Panc1 (cell line): ENCODE data around the gene TBC1D24. TPM values are rescaled to one million over a fixed set of nuclear protein-coding genes. Genes with fewer than 3 reads are reported as not detected.
"Not testable (repeated sequence)": the region's sequence is repeated elsewhere in the genome, so short reads cannot be mapped to it uniquely, and the experiment has no call there.

Source experiments
- ATAC-seq: fragments of 200-7000 bp; cut with Tn5 transposase; 2 replicates; pipeline ENCODE4 v1.9.1; 2020; ENCODE audit warnings: mild to moderate bottlenecking, moderate library complexity
- BruUV-seq: library from RNA; stranded (reverse); fragments of 400-500 nt; replicated peaks from 2 replicates; lab custom pipeline; 2021; lab: Mats Ljungman, UMichigan
- CTCF ChIA-PET: fragments of 300-600 bp; sonication (Branson Sonifier 250); formaldehyde crosslinking; loops from one replicate; lab custom pipeline; 2022; ENCODE audit warnings: antibody characterized with exemption; lab: Charles Lee
- POLR2A ChIA-PET: fragments of 300-600 bp; sonication (Branson Sonifier 250); formaldehyde crosslinking; loops from one replicate; lab custom pipeline; 2022; ENCODE audit warnings: antibody characterized with exemption; lab: Charles Lee
- DNase-seq: peaks from one replicate; pipeline ENCODE4 v3.0.0-alpha.2; 2010; ENCODE audit warnings: low read depth, low spot score
- H3K27ac ChIP-seq: 2 replicates; pipeline ENCODE4 v1.5.1; 2011; ENCODE audit warnings: mild to moderate bottlenecking, low read length, inconsistent platforms
- H3K27me3 ChIP-seq: fragments of 200-500 bp; sonication (Bioruptor generic); 2 replicates; pipeline ENCODE4 v1.6.0; 2014; ENCODE audit warnings: low read length, inconsistent platforms; ENCODE audit not compliant: control insufficient read depth, insufficient read depth
- H3K36me3 ChIP-seq: fragments of 200-500 bp; sonication (Bioruptor generic); 2 replicates; pipeline ENCODE4 v1.5.1; 2014; ENCODE audit warnings: inconsistent platforms, mild to moderate bottlenecking, low read length, moderate library complexity; ENCODE audit not compliant: control insufficient read depth, insufficient read depth
- H3K4me1 ChIP-seq: 2 replicates; pipeline ENCODE4 v1.5.1; 2011; ENCODE audit warnings: inconsistent platforms, mild to moderate bottlenecking, low read length, moderate library complexity; ENCODE audit not compliant: control insufficient read depth, insufficient read depth
- H3K4me3 ChIP-seq, 2 experiments: 2 replicates each; pipeline ENCODE4 v1.5.1; 2011 to 2012; ENCODE audit warnings: low read depth in 2 of 2, low read length in 2 of 2, mild to moderate bottlenecking in 2 of 2, inconsistent platforms in 1 of 2, moderate library complexity in 1 of 2
- H3K9me3 ChIP-seq: fragments of 200-500 bp; sonication (Bioruptor generic); 2 replicates; pipeline ENCODE4 v1.5.1; 2014; ENCODE audit warnings: low read depth, mild to moderate bottlenecking, inconsistent platforms, low read length, moderate library complexity; ENCODE audit not compliant: control insufficient read depth, insufficient read depth
- CTCF ChIP-seq: fragments of 450-650 bp; IDR thresholded peaks from 2 replicates; pipeline ENCODE4 v1.5.1; 2017; ENCODE audit warnings: mild to moderate bottlenecking
- POLR2AphosphoS5 ChIP-seq: IDR thresholded peaks from 2 replicates; pipeline ENCODE4 v1.6.1; 2012; ENCODE audit warnings: mild to moderate bottlenecking, low read depth, low read length, moderate library complexity
- REST ChIP-seq, 2 experiments: IDR thresholded peaks; 2 replicates each; pipeline ENCODE4 v1.6.1; 2011 to 2012; ENCODE audit warnings: low read depth in 2 of 2, control low read depth in 1 of 2, low read length in 1 of 2, mild to moderate bottlenecking in 1 of 2, moderate library complexity in 1 of 2; ENCODE audit not compliant: insufficient read depth in 1 of 2
- SIN3A ChIP-seq: IDR thresholded peaks from 2 replicates; pipeline ENCODE4 v1.6.1; 2012; ENCODE audit warnings: low read depth, mild to moderate bottlenecking, low read length, moderate library complexity, borderline replicate concordance; ENCODE audit not compliant: insufficient read depth
- TCF7L2 ChIP-seq: IDR thresholded peaks from 2 replicates; pipeline ENCODE4 v1.6.1; 2011; ENCODE audit warnings: mild to moderate bottlenecking, low read depth, low read length, inconsistent platforms
- in situ Hi-C: cut with HindIII; loops from 2 replicates; pipeline ENCODE4 v1.10.0; 2016; ENCODE audit warnings: low sequenced_read_pairs, low pct_unique_long_range_greater_than_20kb
- intact Hi-C: fragments of 100-400 bp; cut with micrococcal nuclease; formaldehyde crosslinking; loops from one replicate; pipeline ENCODE4 v1.10.0; 2022; ENCODE audit not compliant: unreplicated experiment
- total RNA-seq: library from RNA; stranded (reverse); gene quantifications from one replicate; pipeline ENCODE4 v1.2.1, GENCODE V29; 2021; ENCODE audit not compliant: unreplicated experiment

TBC1D24 gene
- total RNA-seq, 1 experiment from 2014 or later = 26.7 TPM

GRCh38 chr16:2432286-2432685 is 42.6 kb upstream of the TBC1D24 start:
- TSS peak; percentile 50 for BruUV-seq
- ATAC-seq (no peak), DNase-seq (no peak)
- POLR2A ChIA-PET = no interaction called here
- CTCF ChIA-PET = no interaction called here
- H3K36me3 ChIP-seq = peaks cover 23% of the 10 kb centered on the region
- no peak overlapping the region for H3K27ac ChIP-seq
- TF ChIP-seq CTCF (no peak), REST (IDR thresholded peaks at IDR 0.05; ENCODE audit: insufficient read depth in 1 of 2, low read depth in 2 of 2, low read length in 1 of 2) (no peak), SIN3A (no peak), POLR2AphosphoS5 (no peak), TCF7L2 (no peak)
- in situ Hi-C loops = no loop called here
- H3K4me3 ChIP-seq = no peak overlapping the region
- peaks cover 19% of the 10 kb centered on the region for H3K4me1 ChIP-seq
- no peaks in the 10 kb centered on the region for H3K27me3 ChIP-seq
- H3K9me3 ChIP-seq = no peaks in the 10 kb centered on the region
- intact Hi-C loops = no loop called here

- no peak overlapping the region for H3K27ac ChIP-seq
- ChIA-PET CTCF (no interaction called here), POLR2A (no interaction called here)
- H3K9me3 ChIP-seq = no peaks in the 10 kb centered on the region
- ATAC-seq = no peak
- H3K4me1 ChIP-seq = peaks cover 13% of the 10 kb centered on the region
- intact Hi-C loops = no loop called here
- DNase-seq = no peak
- in situ Hi-C loops = no loop called here
- peaks cover 23% of the 10 kb centered on the region for H3K36me3 ChIP-seq
- H3K27me3 ChIP-seq = no peaks in the 10 kb centered on the region
- no TSS peak for BruUV-seq
- no peak overlapping the region for H3K4me3 ChIP-seq
- no peak for TF ChIP-seq POLR2AphosphoS5
- TF ChIP-seq TCF7L2 = no peak
- TF ChIP-seq REST (IDR thresholded peaks at IDR 0.05; ENCODE audit: insufficient read depth in 1 of 2, low read depth in 2 of 2, low read length in 1 of 2) = no peak
- no peak for TF ChIP-seq CTCF
- TF ChIP-seq SIN3A = no peak
Measured at GRCh38 chr16:2432801-2433505, 42.0 kb upstream of the TBC1D24 start.

- in situ Hi-C loops, H3K27me3 ChIP-seq, H3K9me3 ChIP-seq, DNase-seq, ATAC-seq, POLR2A ChIA-PET, H3K27ac ChIP-seq, H3K4me3 ChIP-seq, BruUV-seq, intact Hi-C loops: not testable (repeated sequence)
- Histone ChIP-seq H3K36me3 (peaks cover 29% of the 10 kb centered on the region), H3K4me1 (peaks cover 11% of the 10 kb centered on the region)
- CTCF ChIA-PET = interaction anchor here (0.6 kb wide), 1 partner anchor 108 kb away, joined by 7 read pairs; no protein-coding TSS in a partner anchor
Measured at GRCh38 chr16:2435236-2435635, 39.7 kb upstream of the TBC1D24 start.
